Posterior vena cava (tissue), 2 donors: ENCODE measurements around the gene GNAZ. TPM values are rescaled to one million over a fixed set of nuclear protein-coding genes. Genes with fewer than 3 reads are reported as not detected.

Source experiments
- DNase-seq: peaks from one replicate; pipeline ENCODE4 v3.0.0-alpha.2; 2020; ENCODE audit warnings: low spot score
- intact Hi-C, 2 donors: fragments of 100-400 bp; cut with DNase I; formaldehyde crosslinking; loops; one replicate each; pipeline versions ENCODE4 v1.14.1 to v1.14.2; 2022 to 2023
- total RNA-seq, 2 donors: library from RNA; stranded (reverse); fragmentation: NEBNext Ultra II Directional; extraction: Animal tissue kit (Norgen Biotek cat#: 25700); gene quantifications; one replicate each; pipeline ENCODE4 v1.2.1, GENCODE V29; 2021
- donor health status: DM: yes; HTN: yes; CAD: no.
- donor health status: DM: yes; HTN: yes; CAD: no.

GNAZ gene
- total RNA-seq, 2 donors from 2014 or later = 34.3 to 37.0 TPM

DNA sequence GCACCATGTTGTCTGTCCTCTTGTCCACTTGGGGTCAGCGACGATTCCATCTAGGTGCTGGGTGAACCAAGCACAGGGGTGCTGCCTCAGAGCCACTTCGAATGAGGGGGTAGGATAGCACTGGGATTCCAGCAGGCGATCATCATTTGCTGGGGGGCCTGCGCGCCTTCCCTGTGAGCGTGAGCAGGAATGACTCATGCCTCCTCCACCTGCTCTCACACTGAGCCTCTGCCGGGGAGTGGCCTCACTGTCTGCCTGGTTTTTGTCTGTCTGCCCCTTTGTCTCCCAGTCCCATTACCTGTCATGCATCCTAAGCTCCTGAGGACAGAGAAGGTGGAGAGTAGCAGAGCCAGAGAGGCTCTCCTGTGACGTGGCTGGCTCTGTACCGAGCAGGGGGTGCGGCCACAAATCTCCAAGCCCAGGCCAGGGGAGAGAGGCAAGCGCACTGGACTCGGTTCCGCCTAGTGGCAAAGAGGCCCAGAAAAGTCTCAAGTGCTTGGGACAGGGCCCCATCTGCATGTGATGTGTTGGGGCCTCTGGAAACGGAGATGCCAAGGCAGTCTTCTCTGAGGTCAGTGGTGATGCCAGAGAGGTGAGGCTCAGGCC, 40.7 kb downstream of the GNAZ start:
- intact Hi-C loops = no loop called here
- no peak for DNase-seq

DNA sequence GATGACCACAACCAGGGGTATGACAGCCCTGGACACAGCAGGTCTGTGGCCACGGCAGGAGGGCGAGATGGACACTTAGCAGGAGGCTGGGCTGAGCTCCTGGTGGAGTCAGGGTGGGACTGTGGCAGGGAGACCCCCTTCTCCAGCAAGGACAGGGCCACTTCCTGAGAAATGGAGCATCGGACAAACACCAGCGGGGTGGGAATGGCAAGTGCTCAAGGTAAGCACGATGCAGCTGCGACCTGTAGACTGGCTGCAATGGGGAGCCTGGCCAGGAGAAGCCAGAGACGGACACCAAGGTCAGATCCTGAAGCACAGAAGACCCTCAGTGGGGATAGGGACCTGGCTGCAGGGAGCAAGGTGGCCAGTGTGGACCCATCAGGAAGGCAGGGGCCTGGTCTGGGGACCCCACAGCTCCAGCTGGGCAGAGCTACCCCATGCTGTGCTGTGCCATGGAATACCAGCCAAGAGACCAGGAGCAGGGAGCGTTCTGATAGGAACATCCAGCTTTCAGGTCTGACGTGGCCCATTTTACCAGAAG, 42.2 kb downstream of the GNAZ start:
- DNase-seq = no peak
- intact Hi-C loops = no loop called here

DNA sequence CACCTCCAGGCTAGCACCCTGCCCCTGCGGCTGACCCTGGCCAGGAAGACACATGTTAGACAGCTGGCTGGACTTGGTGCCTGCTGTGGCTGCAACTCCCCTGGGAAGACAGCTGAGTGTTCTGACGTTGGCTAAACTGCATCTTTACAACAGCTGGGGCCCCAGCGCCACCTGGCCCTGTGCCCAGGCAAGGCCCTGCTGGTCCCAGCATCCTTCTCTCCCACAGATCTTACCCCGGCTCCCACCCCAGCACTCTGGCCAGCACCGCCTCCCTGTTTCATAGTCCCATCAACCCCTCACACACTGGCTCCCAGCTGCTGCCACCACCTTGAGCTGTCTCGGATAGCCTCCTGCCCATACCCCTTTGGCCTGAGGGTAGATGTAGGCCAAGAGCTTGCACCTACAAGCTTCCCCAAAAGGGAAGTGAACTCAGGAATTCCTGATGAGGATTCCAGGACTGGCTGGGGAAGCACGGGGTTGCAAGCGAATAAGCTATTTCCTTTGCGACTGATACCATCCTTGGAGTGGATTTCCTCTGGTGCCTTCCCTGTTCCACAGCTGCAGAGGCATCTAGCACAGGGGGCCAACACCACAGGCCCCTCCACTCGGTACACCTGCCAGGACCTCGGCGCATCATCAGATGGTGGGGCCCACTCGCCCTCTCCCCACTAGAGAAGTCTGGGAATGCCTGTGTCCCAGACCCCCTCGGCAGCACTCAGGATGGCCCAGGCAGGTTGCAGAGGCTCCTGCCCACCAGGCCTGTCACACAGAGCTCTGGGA, 42.9 kb downstream of the GNAZ start:
- DNase-seq = no peak
- intact Hi-C loops = no loop called here

DNA sequence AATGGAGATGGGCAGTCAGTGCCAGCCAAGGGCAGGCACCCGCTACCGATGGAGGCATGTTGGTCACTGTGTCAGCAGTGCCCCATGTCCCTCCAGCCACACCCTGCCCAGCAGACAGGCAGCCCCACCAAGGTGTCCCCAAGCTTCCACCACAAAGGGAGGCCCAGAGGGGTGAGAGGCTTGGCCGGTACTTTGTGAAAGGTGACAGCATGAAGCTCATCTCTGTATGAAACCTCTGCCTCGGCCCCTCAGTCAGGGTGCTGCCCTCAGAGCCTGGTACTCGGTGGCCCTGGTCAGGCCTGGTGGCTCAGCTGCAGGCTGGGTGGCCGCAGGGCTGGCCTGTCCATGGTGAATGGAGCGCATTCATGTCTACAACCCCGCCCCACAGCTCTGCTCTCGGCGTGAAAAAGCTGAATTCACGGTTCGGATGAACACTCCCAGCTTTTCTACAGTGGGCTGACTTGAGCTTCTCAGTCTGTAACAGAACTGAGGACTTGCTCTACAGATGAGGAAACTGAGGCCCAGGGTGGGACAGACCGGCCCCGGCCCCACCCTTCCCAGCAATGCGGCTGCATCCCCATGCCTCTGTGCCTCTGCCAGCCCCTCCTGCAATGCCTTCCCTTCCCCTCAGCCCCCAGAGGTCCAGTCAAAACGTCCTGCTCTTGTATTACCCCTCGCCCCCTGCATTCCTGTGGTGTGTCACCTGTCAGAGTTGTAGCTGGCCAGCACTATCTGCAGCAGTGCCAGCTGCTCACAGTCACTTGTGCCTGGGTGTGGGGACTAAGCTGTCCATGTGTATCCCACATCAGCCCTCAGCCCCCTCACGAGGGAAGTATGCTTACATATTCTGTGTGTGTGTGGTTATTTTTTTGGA, 43.8 kb downstream of the GNAZ start:
- no peak for DNase-seq
- intact Hi-C loops = no loop called here

DNA sequence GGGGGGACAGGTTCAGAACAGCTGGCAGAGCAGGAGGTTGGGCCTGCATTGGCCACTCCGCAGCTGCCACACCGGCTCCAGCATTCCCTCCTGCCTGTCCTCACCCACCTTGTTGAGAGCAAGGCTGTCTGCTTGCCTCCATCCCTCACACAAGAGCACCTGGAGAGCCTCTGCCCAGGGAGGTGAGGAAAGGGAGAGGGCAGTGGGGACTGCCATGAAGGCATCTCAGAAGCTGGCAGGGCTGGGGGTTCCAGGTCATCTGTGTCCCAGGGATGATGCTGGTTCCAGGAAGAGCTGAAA, 44.4 kb downstream of the GNAZ start:
- no peak for DNase-seq
- intact Hi-C loops = no loop called here

DNA sequence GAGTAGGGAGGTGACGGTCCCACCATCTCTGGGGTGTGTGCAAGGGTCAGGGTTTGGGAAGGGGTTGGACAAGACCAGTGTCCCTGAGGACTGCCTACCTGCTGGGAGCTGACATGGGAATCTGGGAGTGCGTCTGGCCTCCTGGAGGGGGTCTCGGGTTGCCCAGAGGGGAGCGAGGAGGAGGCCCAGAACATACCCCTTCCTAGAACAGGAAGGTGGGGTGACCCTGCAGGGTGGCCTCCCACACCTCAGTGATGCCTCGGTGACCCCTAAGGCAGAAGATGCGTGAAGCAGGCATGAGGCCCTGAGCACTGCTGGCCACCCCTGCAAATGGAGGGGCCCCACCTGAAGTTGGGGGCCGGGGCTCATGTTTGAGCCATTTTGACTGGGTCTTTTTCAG, 45.0 kb downstream of the GNAZ start:
- intact Hi-C loops = no loop called here

DNA sequence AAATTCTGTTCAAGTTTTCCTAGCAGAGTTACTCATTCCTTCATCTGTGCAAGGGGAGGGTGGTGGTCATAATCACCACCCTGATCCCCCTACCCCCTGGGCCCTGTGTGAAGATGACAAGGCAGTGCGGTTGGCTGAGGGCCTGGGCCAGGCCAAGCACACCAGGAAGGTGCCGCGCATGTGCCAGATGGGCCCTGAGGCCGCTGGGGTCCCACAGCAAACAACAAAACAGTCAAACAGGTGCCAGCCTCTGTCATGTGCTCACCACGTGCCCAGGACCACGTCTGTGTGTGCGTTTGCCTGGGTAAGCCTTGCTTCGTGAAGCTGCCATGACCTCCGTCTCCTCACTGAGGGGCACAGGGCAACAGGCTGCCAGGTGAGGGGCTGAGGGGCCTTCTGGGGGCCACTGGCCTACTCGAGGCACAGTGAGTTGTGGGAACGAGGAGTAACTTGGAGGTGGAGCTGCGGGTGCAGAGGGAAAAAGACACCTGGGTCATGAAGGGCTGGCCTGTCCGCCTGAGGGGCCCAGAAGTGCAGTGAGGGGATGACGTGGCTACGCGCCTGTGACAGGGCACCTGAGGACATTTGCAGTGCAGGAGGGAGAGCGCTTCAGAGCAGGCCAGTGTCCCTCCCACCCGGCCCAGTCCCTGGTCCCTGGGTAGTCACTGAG, 45.6 kb downstream of the GNAZ start:
- intact Hi-C loops = no loop called here
- DNase-seq = no peak

More for the DNA sequence above, 45.0 kb downstream of the GNAZ start:
- no peak for DNase-seq

DNA sequence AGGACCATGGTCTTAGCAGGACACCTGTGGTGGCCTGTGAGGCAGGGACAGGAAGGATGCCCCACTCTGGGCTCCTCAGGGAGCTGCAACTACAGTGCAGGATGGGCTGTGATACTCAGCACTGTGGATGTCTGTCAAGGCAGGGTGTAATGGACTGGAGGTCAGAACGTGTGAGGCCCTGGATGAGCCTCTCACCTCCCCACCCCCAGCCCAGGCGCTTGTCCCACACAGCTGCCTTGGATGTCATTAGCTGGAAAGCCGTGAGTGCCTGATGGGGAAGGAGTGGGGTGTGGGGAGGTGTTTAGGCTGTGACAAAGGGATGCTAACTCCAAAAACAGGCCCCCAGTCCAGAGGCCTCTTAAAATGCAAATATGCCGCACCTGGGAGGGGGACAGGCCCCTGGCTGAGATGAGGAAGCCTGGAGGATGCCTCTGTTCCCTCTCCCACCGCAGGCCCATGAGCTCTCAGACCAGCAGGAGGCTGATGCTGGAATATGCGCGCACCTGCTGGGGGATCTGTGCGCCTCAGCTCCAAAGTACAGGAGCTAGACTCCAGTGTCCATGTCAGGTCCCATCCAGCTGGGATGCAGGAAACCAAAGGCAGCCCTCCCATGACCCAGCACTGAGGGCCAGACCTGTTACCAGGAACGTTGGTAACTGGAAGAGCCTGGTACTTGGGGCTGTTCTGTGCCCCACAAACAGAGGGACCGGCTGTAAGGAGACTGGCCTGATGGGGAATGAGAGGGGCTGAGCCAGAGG, 46.4 kb downstream of the GNAZ start:
- intact Hi-C loops = no loop called here
- DNase-seq = no peak

DNA sequence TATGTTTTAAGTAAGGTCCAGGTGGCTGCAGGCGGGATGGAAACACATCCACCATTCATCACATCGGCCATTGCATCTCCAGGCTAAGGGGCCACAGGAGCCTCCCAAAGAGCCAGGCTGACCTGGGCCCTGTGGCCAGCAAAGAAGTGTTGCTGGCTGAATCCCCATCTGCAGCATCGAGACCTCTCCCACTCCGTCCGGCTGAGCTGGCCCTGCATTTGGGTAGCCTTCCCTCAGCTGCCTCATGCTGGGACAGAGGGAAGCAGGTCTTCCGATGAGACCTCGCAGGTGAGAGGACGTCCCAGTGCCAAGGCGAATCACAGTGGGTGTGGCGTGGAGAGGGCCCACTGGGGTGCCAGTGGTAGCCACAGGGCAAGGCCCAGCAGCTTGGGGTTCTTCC, 47.0 kb downstream of the GNAZ start:
- no peak for DNase-seq
- intact Hi-C loops = no loop called here

DNA sequence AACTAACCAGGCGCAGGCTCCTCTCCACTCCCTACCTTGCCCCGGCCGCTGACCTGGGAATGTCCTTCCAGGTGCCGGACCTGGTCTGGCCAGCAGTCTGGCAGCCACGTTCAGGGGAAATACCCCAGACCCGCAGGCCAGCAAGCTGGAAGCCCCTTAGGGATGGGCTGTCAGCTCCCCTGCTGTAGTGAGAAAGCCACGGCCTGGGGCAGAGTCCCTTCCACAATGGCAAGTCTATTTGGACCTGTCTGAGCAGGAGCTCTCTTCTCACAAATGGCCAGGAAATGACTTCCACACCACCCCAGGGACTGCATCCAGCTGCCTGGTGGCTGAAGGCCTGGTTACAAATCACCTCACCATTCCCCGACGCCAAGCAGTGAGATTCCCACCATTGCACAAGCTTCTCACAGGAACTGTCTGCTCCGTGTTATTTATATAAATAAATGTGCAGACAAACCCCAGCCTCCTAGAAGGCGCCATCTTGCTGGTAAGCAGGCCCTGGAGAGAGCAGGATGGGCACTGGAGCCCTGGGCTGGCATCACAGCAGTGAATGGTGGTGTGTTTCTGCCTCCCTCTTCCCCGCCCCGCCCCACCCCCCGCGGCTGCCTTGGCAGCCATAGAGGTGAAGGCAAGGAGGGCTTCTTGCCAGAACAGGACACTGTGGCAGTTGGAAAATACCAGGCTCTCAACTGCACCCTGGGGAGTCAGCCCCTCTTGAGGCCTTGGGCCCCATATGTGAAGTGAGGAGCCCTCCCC, 47.8 kb downstream of the GNAZ start:
- DNase-seq = no peak
- intact Hi-C loops = no loop called here

DNA sequence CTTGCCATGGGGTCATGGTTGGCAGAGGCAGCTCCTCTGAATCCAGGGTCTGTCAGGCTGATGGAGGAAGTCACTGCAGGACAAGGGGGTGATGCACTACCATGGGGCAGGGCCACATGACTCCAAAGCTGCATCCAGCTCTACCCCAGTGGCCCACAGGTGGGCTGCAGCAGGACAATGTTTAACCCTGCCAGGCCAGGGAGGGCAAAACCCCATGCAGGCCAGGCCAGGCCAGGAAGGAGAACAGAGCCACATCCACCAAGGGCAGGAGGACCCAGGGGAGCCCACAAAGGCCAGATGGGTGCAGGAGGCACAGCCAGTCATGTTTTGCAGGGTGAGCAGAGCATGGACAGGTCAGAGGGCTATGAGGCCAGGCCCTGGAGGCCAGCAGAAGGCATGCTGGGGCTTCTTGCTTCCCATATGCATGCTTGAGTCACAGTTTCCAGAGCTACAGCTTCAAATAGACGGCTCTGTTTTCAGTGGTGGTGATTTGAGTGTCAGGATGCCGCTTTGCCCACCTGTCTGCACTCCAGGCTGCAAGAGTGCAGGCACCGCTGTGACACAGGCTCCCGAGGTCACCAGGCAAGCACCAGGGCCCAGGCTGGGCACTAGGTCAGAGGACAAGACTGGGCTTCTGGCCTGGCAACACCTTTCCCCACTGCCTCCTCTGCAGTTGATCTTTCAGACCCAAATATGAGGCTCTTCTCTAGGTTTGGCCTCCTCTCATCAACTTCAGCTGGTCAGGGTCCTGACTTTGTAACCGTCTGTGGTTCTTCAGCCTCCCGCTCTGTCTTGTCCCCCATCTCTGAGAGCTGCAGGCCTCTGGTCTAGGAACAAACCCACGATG, 48.6 kb downstream of the GNAZ start:
- no peak for DNase-seq
- intact Hi-C loops = no loop called here

DNA sequence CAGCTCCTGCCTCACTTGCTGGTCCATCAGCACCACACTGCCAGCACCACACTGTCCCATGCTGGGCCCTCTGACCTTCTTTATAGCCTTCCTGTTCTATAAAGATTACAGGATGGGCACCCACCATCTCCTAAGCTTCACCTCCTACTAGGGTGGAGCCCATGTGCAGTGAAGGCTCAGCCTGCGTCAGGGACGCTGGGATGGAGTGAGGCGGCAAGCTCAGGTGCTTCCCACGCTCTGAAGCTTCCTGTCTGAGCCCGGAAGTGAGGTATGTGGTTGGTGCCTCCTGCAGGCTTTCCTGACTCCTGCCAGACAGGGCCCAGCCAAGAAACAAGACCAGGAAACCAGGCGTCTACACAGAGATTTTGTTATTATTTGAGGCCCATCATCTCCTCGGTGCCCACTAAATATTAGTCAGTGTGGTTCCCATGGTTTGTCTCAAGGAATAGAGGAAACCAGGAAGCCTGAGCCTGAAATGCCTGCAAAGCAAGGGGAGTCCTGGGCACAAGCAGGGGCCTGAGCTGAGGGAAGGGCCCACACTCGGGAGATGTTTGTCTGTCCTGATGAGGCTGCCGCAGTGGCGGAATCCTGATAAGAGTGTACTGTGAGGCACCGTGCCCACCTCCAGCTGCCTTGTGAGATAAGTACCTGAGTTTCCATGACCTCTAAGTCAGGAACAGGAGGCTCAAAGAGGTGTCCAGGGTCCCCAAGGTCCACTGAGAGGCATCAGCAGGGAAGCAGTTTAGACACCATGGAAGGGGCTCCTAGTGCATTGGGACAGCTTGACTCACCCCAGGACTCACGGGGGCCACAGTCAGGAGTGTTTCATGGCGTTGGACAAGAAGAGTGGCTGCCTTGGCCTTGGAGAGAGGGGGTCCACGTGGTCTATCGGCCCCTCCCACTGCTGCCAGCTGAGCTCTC, 49.4 kb downstream of the GNAZ start:
- DNase-seq = no peak
- intact Hi-C loops = no loop called here

DNA sequence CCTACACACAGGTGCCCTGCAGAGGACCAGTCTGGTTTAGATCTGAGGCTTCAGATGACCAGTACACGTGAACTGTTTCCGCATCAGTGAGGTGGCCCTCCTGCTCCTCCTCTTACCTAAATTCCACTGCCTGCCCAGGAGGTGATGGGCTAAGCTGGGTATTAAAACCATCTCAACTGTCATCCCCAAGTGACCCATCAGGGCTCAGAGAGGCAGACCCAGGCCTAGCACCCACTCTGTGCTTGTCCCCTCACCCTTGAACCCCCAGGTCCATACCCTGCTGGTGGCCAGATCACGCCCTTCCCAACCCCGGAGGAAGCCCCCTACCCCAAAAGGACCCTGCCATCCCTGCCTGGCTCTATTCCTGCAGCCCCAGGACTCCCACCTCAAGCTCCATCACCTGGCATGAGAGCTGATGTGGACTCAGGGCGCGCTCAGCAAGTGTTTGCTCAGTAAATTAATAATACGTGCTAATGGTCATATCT, 50.1 kb downstream of the GNAZ start:
- intact Hi-C loops = no loop called here
- no peak for DNase-seq

DNA sequence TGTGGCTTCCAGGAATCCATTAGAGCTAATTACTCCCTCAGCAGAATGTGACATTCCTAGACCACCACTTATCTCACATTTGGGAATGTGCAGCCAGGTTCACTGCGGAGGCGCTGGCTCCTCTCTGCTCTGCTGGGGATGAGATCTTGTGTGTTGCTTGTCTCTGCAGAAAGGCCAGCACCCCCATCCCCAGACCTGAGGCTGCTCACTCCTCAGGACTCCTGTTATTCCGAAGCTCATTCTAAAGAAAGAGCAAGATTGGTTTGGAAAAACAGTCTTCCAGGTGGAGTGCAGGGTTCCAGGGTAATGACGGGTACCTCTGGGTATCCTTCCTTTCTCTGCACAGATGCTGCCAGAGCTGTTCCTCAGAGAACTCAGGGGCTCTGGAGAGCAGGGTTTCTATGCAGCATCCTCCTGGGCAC, 50.7 kb downstream of the GNAZ start:
- intact Hi-C loops = no loop called here
- DNase-seq = no peak

DNA sequence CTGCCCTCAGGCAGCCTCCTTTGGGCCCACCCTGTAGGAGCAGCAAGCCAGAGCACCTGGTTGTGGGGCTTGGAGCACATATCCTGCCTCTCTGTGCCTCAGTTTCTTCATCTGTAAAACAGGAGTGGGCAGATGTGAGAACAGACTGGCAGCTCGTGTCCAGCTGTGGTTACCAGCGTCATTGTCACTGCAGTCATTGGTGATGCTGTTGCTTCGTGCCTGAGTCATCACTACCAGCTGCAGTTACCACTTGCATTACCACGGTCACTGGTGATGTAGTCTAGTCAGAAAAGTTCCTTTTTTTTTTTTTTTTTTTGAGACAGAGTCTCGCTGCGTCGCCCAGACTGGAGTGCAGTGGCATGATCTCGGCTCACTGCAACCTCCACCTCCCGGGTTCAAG, 51.1 kb downstream of the GNAZ start:
- intact Hi-C loops = no loop called here
- DNase-seq = no peak

DNA sequence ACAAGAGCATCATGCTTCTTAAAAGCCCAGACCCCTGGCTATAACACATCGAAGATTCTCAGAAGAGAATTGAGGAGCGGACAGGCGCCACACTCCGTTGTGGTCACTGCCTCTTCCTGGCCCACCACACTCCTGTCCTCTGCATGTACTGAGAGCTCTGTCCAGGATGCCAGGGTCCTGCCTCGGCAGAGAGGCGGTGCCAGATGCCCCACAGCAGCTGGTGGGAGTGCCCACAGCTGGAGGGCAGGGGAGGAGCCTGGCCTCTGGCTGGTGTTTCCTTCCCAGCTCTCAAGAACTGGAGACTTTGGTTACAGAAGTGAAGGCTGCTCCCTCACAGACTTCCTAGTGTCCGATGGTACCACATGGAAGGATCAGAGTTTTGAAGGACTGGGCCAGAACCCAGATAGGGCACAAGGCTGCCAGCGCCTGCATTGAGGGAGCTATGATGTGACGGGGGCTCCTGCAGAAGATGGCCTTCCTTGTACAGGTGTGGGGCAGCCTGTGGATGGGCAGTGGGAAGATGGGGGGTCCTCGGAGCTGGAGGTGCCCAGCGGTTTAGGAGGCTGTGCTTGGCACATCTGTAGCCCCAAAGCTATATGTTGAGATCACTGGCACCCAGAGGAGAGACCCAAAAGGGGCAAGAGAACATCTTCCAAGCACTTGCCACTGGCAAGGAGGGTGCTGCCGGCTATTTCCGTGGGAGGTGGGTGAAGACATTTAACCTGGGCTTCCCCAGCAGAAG, 52.1 kb downstream of the GNAZ start:
- no peak for DNase-seq
- intact Hi-C loops = no loop called here
